ENCODE measurements around the gene TBX10. TPM values are rescaled to one million over a fixed set of nuclear protein-coding genes. Genes with fewer than 3 reads are reported as not detected.
"Not testable (repeated sequence)": the region's sequence is repeated elsewhere in the genome, so short reads cannot be mapped to it uniquely, and the experiment has no call there.

TBX10 gene
- total RNA-seq, 1 experiment from 2014 or later, result not detected

GRCh38 chr11:67664696-67665540, 25.4 kb upstream of the TBX10 start:
- no peak for DNase-seq (ENCODE audit: extremely low read depth, low read depth)

- no peak for DNase-seq (ENCODE audit: extremely low read depth, low read depth)
Observed at GRCh38 chr11:67664213-67664585, 24.6 kb upstream of the TBX10 start.

- DNase-seq (ENCODE audit: extremely low read depth, low read depth), result no peak
Observed at GRCh38 chr11:67663532-67664212, 24.1 kb upstream of the TBX10 start.

- no peak for DNase-seq (ENCODE audit: extremely low read depth, low read depth)
Observed at GRCh38 chr11:67662835-67663531, 23.4 kb upstream of the TBX10 start.

- DNase-seq (ENCODE audit: extremely low read depth, low read depth), result no peak
Observed at GRCh38 chr11:67662142-67662834, 22.7 kb upstream of the TBX10 start.

- not testable (repeated sequence) for DNase-seq (ENCODE audit: extremely low read depth, low read depth)
Observed at GRCh38 chr11:67660752-67661151, 21.2 kb upstream of the TBX10 start.

- DNase-seq (ENCODE audit: extremely low read depth, low read depth), result not testable (repeated sequence)
Observed at GRCh38 chr11:67659651-67660165, 20.1 kb upstream of the TBX10 start.

GRCh38 chr11:67657300-67657699, 17.7 kb upstream of the TBX10 start:
- no peak for DNase-seq (ENCODE audit: extremely low read depth, low read depth)

GRCh38 chr11:67656278-67656922, 16.8 kb upstream of the TBX10 start:
- DNase-seq (ENCODE audit: extremely low read depth, low read depth), result no peak

- DNase-seq (ENCODE audit: extremely low read depth, low read depth), result no peak
Observed at GRCh38 chr11:67654225-67654624, 14.7 kb upstream of the TBX10 start.

GRCh38 chr11:67652965-67653845, 13.6 kb upstream of the TBX10 start:
- DNase-seq (ENCODE audit: extremely low read depth, low read depth), result no peak

GRCh38 chr11:67651976-67652781, 12.6 kb upstream of the TBX10 start:
- DNase-seq (ENCODE audit: extremely low read depth, low read depth), result no peak

- no peak for DNase-seq (ENCODE audit: extremely low read depth, low read depth)
Observed at GRCh38 chr11:67649634-67650510, 10.3 kb upstream of the TBX10 start.

- no peak for DNase-seq (ENCODE audit: extremely low read depth, low read depth)
Observed at GRCh38 chr11:67648796-67649613, 9.4 kb upstream of the TBX10 start.

GRCh38 chr11:67648140-67648795, 8.7 kb upstream of the TBX10 start:
- peak; percentile 18 for DNase-seq (ENCODE audit: extremely low read depth, low read depth)

- no peak for DNase-seq (ENCODE audit: extremely low read depth, low read depth)
Observed at GRCh38 chr11:67647471-67647870, 7.9 kb upstream of the TBX10 start.

Data from NCI-H460 (cell line).